B cell (primary cell): ENCODE results near the gene RNF38. TPM values are rescaled to one million over a fixed set of nuclear protein-coding genes. Genes with fewer than 3 reads are reported as not detected.

Experiments
- ATAC-seq: fragments of 200-7000 bp; cut with Tn5 transposase; one replicate; pipeline ENCODE4 v1.10.0; 2021; ENCODE audit warnings: low read depth, mild to moderate bottlenecking, moderate number of reproducible peaks, moderate library complexity
- CTCF ChIA-PET: fragments of 350-600 bp; sonication (Branson Sonifier 250); formaldehyde crosslinking; loops from one replicate; lab custom pipeline; 2021; ENCODE audit warnings: antibody characterized with exemption, inconsistent platforms; lab: Charles Lee
- POLR2A ChIA-PET: fragments of 350-600 bp; sonication (Branson Sonifier 250); formaldehyde crosslinking; loops from one replicate; lab custom pipeline; 2021; ENCODE audit warnings: antibody characterized with exemption; lab: Charles Lee
- DNase-seq: peaks from one replicate; pipeline ENCODE4 v3.0.0; 2013
- H2AFZ ChIP-seq: 2 replicates; pipeline ENCODE4 v1.6.1; 2012; ENCODE audit warnings: mild to moderate bottlenecking, low read depth, low read length; ENCODE audit not compliant: insufficient read depth, poor library complexity, severe bottlenecking
- H3K27ac ChIP-seq, 2 donors: 1 replicate in 1 of 2; 2 replicates in 1 of 2; pipeline ENCODE4 v1.5.1; 2012 to 2013; ENCODE audit warnings: low read length in 2 of 2, mild to moderate bottlenecking in 2 of 2, moderate library complexity in 1 of 2
- H3K27me3 ChIP-seq, 4 experiments: fragments of 200-600 bp in 1 of 4; sonication (generic) in 1 of 4; replicated peaks in 1 of 4; 1 replicate in 2 of 4; 2 replicates in 2 of 4; pipeline versions ENCODE4 v1.6.1 to v1.7.0; 2013 to 2016; ENCODE audit warnings: low read length in 3 of 4, mild to moderate bottlenecking in 2 of 4, mixed read lengths in 1 of 4, moderate library complexity in 1 of 4; ENCODE audit not compliant: insufficient read depth in 4 of 4, control insufficient read depth in 3 of 4; ENCODE audit errors: control extremely low read depth in 1 of 4
- H3K36me3 ChIP-seq, 2 experiments: replicated peaks in 1 of 2; 1 replicate in 1 of 2; 2 replicates in 1 of 2; pipeline versions ENCODE4 v1.6.1 to v1.7.1; 2013; ENCODE audit warnings: low read length in 1 of 2; ENCODE audit not compliant: insufficient read depth in 2 of 2, control insufficient read depth in 1 of 2; ENCODE audit errors: control extremely low read depth in 1 of 2, extremely low read depth in 1 of 2
- H3K4me1 ChIP-seq, 2 donors: fragments of 200-600 bp in 1 of 2; sonication (generic) in 1 of 2; 1 replicate in 1 of 2; 2 replicates in 1 of 2; pipeline versions ENCODE4 v1.5.1 to v1.6.1; 2013 to 2017; ENCODE audit warnings: low read length in 2 of 2; ENCODE audit not compliant: control insufficient read depth in 2 of 2, insufficient read depth in 2 of 2
- H3K4me2 ChIP-seq: replicated peaks from 2 replicates; pipeline ENCODE3; 2012; ENCODE audit warnings: mild to moderate bottlenecking, low read depth, low read length; ENCODE audit not compliant: poor library complexity, severe bottlenecking
- H3K4me3 ChIP-seq, 5 experiments: fragments of 200-600 bp in 1 of 5; sonication (generic) in 1 of 5; 1 replicate in 3 of 5; 2 replicates in 2 of 5; pipeline versions ENCODE4 v1.5.1 to v1.7.0; 2011 to 2016; ENCODE audit warnings: low read length in 4 of 5, mild to moderate bottlenecking in 4 of 5, low read depth in 2 of 5, control low read depth in 1 of 5, moderate library complexity in 1 of 5; ENCODE audit not compliant: insufficient read depth in 1 of 5; ENCODE audit errors: control extremely low read depth in 1 of 5, extremely low read depth in 1 of 5
- H3K79me2 ChIP-seq: fragments of 200-600 bp; sonication (generic); one replicate; pipeline ENCODE4 v1.6.0; 2016; ENCODE audit warnings: low read length; ENCODE audit not compliant: control insufficient read depth, insufficient read depth
- H3K9ac ChIP-seq: fragments of 200-600 bp; sonication (generic); 2 replicates; pipeline ENCODE4 v1.6.1; 2017; ENCODE audit warnings: mild to moderate bottlenecking, low read length, moderate library complexity
- H3K9me3 ChIP-seq, 3 donors: one replicate each; pipeline versions ENCODE4 v1.6.1 to v1.7.1; 2013; ENCODE audit warnings: low read length in 2 of 3; ENCODE audit not compliant: control insufficient read depth in 2 of 3, insufficient read depth in 1 of 3; ENCODE audit errors: control extremely low read depth in 1 of 3
- H4K20me1 ChIP-seq: 2 replicates; pipeline ENCODE4 v1.6.0; 2012; ENCODE audit warnings: mild to moderate bottlenecking, low read length; ENCODE audit not compliant: insufficient read depth, control insufficient read depth, poor library complexity, severe bottlenecking
- H3K27ac Mint-ChIP-seq: one replicate; pipeline ENCODE4 v1.8.0; 2021; ENCODE audit warnings: mixed read lengths
- H3K27me3 Mint-ChIP-seq: one replicate; pipeline ENCODE4 v1.8.0; 2021; ENCODE audit warnings: mixed read lengths
- H3K4me1 Mint-ChIP-seq: one replicate; pipeline ENCODE4 v1.8.0; 2021; ENCODE audit warnings: mixed read lengths
- H3K4me3 Mint-ChIP-seq: one replicate; pipeline ENCODE4 v1.8.0; 2021; ENCODE audit warnings: mixed read lengths
- H3K9me3 Mint-ChIP-seq: one replicate; pipeline ENCODE4 v1.8.0; 2022; ENCODE audit warnings: mixed read lengths; ENCODE audit not compliant: insufficient read depth
- EZH2 ChIP-seq: IDR thresholded peaks from 2 replicates; pipeline ENCODE4 v1.6.1; 2012; ENCODE audit warnings: borderline replicate concordance, low read depth, mild to moderate bottlenecking, moderate library complexity, low read length; ENCODE audit not compliant: insufficient read depth, poor library complexity, severe bottlenecking
- WGBS: methylation state at CpG from one replicate; pipeline ENCODE4 v1.1.5; 2013; ENCODE audit warnings: missing lambda C conversion rate; ENCODE audit not compliant: insufficient coverage; 5-methylcytosine and 5-hydroxymethylcytosine counted together
- intact Hi-C: fragments of 100-400 bp; cut with micrococcal nuclease; formaldehyde crosslinking; loops from one replicate; pipeline ENCODE4 v1.10.0; 2022
- polyA plus RNA-seq: library from polyadenylated mRNA; depleted of rRNA; stranded (reverse); fragments of >200 nt; gene quantifications from 2 replicates; pipeline ENCODE4 v1.2.3, GENCODE V29; 2012
- total RNA-seq, 2 donors: library from RNA; stranded (reverse); fragments of 120-200 nt in 1 of 2; gene quantifications; 1 replicate in 1 of 2; 2 replicates in 1 of 2; pipeline versions ENCODE4 v1.2.3 to v1.2.4, GENCODE V29; 2013 to 2022
- TF ChIP-seq, protein P1 (sequence below): fragments of 200-600 bp; IDR thresholded peaks from one replicate; pipeline ENCODE4 v1.8.0; 2022; ENCODE audit warnings: antibody characterized with exemption, mild to moderate bottlenecking

The RNF38 gene
- total and polyA plus RNA-seq, 2 donors (not counting 1 experiment from before 2014, with no cell fraction given) = 25.2 to 81.6 TPM

DNA sequence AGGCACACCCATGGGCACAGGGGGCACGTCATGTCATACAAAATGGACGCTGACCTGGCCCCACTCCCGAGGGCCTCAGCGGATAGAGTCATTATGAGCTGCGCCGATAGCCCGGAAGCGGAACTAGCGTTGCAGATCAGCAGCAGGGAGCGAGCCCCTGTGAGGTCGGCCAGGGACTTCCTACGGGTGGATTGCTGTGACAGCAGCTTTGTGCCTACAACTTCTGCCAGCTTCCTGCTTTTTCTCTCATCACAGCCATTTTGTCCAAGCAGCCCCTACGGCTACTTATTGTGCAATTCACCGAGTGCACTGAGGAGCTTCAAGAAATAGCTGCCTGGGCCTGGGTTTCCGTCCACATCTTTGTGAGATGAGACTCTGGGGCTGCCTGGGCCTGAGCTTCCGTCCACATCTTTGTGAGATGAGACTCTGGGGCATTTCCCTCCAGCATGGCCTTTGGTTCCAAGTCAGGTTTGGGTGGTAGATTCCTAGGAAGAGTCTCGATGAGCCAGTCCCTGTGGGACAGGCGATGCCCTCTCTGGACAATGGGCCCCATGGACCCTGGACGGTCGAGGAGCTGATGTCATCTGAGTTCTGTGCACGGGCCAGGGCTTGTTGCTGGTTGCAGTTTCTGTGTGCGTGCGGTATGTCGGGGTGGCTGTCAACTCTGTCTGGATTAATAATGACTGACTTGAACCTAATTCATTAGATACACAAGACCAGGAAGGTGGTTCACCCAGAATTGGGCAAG is 74.8 kb downstream of the RNF38 start:
- no peak overlapping the region for H3K4me3 Mint-ChIP-seq
- no peaks in the 10 kb centered on the region for H3K9me3 Mint-ChIP-seq
- no peak overlapping the region for H3K9ac ChIP-seq
- CTCF ChIA-PET = interaction anchor here (1.3 kb wide), 1 partner anchor 13 kb away, joined by 3 read pairs; no protein-coding TSS in a partner anchor
- no peak overlapping the region for H3K27ac Mint-ChIP-seq
- no peaks in the 10 kb centered on the region for H3K79me2 ChIP-seq
- no peaks in the 10 kb centered on the region for H3K36me3 ChIP-seq
- no peaks in the 10 kb centered on the region for H3K9me3 ChIP-seq
- no peaks in the 10 kb centered on the region for H4K20me1 ChIP-seq
- H3K4me2 ChIP-seq = no peak overlapping the region
- ATAC-seq = no peak
- no peak for DNase-seq
- no peaks in the 10 kb centered on the region for H3K27me3 Mint-ChIP-seq
- H3K4me1 Mint-ChIP-seq = peaks cover 2% of the 10 kb centered on the region
- H3K27me3 ChIP-seq = no peaks in the 10 kb centered on the region
- POLR2A ChIA-PET = interaction anchor here (0.6 kb wide), 1 partner anchor 37 kb away, joined by 4 read pairs; no protein-coding TSS in a partner anchor
- H3K4me1 ChIP-seq = no peaks in the 10 kb centered on the region
- H2AFZ ChIP-seq = no peak overlapping the region
- 98% methylated on average over 23 of the region's 24 CpGs for WGBS
- H3K4me3 ChIP-seq = no peak overlapping the region
- intact Hi-C loops = no loop called here
- TF ChIP-seq, protein P1, sequence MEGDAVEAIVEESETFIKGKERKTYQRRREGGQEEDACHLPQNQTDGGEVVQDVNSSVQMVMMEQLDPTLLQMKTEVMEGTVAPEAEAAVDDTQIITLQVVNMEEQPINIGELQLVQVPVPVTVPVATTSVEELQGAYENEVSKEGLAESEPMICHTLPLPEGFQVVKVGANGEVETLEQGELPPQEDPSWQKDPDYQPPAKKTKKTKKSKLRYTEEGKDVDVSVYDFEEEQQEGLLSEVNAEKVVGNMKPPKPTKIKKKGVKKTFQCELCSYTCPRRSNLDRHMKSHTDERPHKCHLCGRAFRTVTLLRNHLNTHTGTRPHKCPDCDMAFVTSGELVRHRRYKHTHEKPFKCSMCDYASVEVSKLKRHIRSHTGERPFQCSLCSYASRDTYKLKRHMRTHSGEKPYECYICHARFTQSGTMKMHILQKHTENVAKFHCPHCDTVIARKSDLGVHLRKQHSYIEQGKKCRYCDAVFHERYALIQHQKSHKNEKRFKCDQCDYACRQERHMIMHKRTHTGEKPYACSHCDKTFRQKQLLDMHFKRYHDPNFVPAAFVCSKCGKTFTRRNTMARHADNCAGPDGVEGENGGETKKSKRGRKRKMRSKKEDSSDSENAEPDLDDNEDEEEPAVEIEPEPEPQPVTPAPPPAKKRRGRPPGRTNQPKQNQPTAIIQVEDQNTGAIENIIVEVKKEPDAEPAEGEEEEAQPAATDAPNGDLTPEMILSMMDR = no peak
- TF ChIP-seq EZH2 = no peak
- no peak overlapping the region for H3K27ac ChIP-seq

DNA sequence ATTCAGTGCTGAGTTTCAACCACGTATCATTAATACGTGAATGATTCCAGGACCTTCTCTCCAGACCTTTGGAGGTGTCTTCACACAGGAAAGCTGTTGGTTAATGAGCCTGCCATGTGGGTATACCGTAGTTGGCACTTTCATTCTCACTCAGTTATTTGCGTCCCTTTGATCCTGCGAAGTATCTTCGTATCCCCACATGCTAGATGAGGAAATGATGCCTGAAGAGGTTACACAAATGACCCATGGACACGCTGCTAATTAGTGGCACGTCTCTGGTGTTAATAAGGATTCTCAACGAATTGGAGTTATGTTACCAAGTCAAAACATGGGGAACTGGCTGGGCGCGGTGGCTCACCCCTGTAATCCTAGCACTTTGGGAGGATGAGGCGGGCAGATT is 76.1 kb downstream of the RNF38 start:
- no peaks in the 10 kb centered on the region for H3K27me3 Mint-ChIP-seq
- 80% methylated on average over 7 of the region's 12 CpGs for WGBS
- intact Hi-C loops = no loop called here

More for the DNA sequence above, 76.1 kb downstream of the RNF38 start:
- H3K4me1 ChIP-seq = no peaks in the 10 kb centered on the region
- CTCF ChIA-PET = no interaction called here
- Mint-ChIP-seq H3K4me3 (no peak overlapping the region), H3K27ac (no peak overlapping the region), H3K9me3 (no peaks in the 10 kb centered on the region), H3K4me1 (peaks cover 2% of the 10 kb centered on the region)
- TF ChIP-seq, protein P1 = no peak
- TF ChIP-seq EZH2 = no peak
- H3K27ac ChIP-seq = no peak overlapping the region
- H3K4me2 ChIP-seq = no peak overlapping the region
- no peaks in the 10 kb centered on the region for H4K20me1 ChIP-seq
- DNase-seq = no peak
- H3K36me3 ChIP-seq = no peaks in the 10 kb centered on the region
- no peaks in the 10 kb centered on the region for H3K9me3 ChIP-seq
- H3K79me2 ChIP-seq = no peaks in the 10 kb centered on the region
- no peak overlapping the region for H3K4me3 ChIP-seq
- H2AFZ ChIP-seq = no peak overlapping the region
- H3K27me3 ChIP-seq = no peaks in the 10 kb centered on the region
- ATAC-seq = no peak
- H3K9ac ChIP-seq = no peak overlapping the region
- POLR2A ChIA-PET = no interaction called here
